ENCODE data around the gene NTN4. TPM values are rescaled to one million over a fixed set of nuclear protein-coding genes. Genes with fewer than 3 reads are reported as not detected.

Gene NTN4
- polyA plus RNA-seq, 1 of the 3 experiments (the other 2 are of a cell fraction) = 0.08 TPM

GRCh38 chr12:95804291-95804690 is 13.7 kb upstream of the NTN4 start:
- Histone ChIP-seq H3K79me2 (ENCODE audit: insufficient read depth) (no peaks in the 10 kb centered on the region), H4K20me1 (ENCODE audit: insufficient read depth) (no peaks in the 10 kb centered on the region), H3K9me2 (no peaks in the 10 kb centered on the region), H3K27me3 (ENCODE audit: insufficient read depth) (no peaks in the 10 kb centered on the region), H3K4me2 (no peak overlapping the region), H3K9me3 (0 out of 2 replicates have a peak, but pooled peaks cover 3% of the 10 kb centered on the region), H3F3A (replicated peaks; ENCODE audit: insufficient read depth) (peaks cover 16% of the 10 kb centered on the region), H3K9ac (no peak overlapping the region), H3K27ac (ENCODE audit: low read depth in 2 of 2, low read length in 1 of 2) (no peak overlapping the region), H3K4me3 (ENCODE audit: low read depth in 2 of 2, low read length in 1 of 2) (no peak overlapping the region), H2AFZ (ENCODE audit: low read depth) (no peak overlapping the region), H3K4me1 (ENCODE audit: control insufficient read depth in 1 of 2, insufficient read depth in 2 of 2, low read depth in 1 of 2, low read length in 1 of 2) (peaks cover 0 to 13% of the 10 kb centered on the region in 2 experiments; a peak in 2 of 4 replicates), H3K36me3 (replicated peaks in 1 of 2; ENCODE audit: control insufficient read depth in 1 of 2, insufficient read depth in 2 of 2, low read length in 1 of 2) (no peaks in the 10 kb centered on the region)
- POLR2A ChIA-PET = no interaction called here
- WGBS (ENCODE audit: low lambda C conversion rate) = 41% methylated on average over 3 of the region's 3 CpGs
- DNase-seq = no peak
- TF ChIP-seq POLR2AphosphoS5 (IDR thresholded peaks at IDR 0.05; ENCODE audit: low read depth, low read length) (no peak), EZH2phosphoT487 (IDR thresholded peaks at IDR 0.05; ENCODE audit: borderline replicate concordance, low read depth) (no peak), NRF1 (IDR thresholded peaks at IDR 0.05; ENCODE audit: low read depth, low read length) (no peak), RFX5 (IDR thresholded peaks at IDR 0.05; ENCODE audit: low read length) (no peak), SMC3 (IDR thresholded peaks at IDR 0.05; ENCODE audit: low read depth, low read length) (no peak)
- CTCF ChIA-PET = no interaction called here

DNA sequence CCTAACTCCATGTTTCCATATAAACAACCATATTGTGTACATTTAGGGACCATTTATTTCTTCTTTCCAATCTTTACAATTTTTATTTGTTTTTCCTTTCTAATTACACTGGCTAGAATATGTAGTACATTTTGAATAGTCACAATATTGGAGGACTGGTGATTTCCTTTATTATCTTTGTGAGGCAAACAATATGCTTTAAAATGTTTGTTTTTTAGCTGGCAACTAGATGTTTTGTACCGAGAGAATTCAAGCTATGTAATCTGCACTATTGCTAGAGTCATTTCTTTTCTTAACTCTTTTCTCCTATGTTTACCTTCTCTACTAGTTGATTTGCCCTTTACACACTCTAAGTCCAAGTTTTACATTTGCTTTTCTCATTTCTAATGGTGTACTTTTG is 13.3 kb upstream of the NTN4 start:
- Histone ChIP-seq H3K4me2 (no peak overlapping the region), H2AFZ (ENCODE audit: low read depth) (no peak overlapping the region), H3K9ac (no peak overlapping the region), H3K9me2 (no peaks in the 10 kb centered on the region), H3K9me3 (0 out of 2 replicates have a peak, but pooled peaks cover 3% of the 10 kb centered on the region), H3F3A (replicated peaks; ENCODE audit: insufficient read depth) (peaks cover 16% of the 10 kb centered on the region), H3K27me3 (ENCODE audit: insufficient read depth) (no peaks in the 10 kb centered on the region), H3K79me2 (ENCODE audit: insufficient read depth) (no peaks in the 10 kb centered on the region), H3K4me1 (ENCODE audit: control insufficient read depth in 1 of 2, insufficient read depth in 2 of 2, low read depth in 1 of 2, low read length in 1 of 2) (peaks cover 0 to 11% of the 10 kb centered on the region in 2 experiments; a peak in 2 of 4 replicates), H3K27ac (ENCODE audit: low read depth in 2 of 2, low read length in 1 of 2) (no peak overlapping the region), H4K20me1 (ENCODE audit: insufficient read depth) (no peaks in the 10 kb centered on the region), H3K4me3 (ENCODE audit: low read depth in 2 of 2, low read length in 1 of 2) (no peak overlapping the region), H3K36me3 (replicated peaks in 1 of 2; ENCODE audit: control insufficient read depth in 1 of 2, insufficient read depth in 2 of 2, low read length in 1 of 2) (no peaks in the 10 kb centered on the region)
- POLR2A ChIA-PET = no interaction called here
- CTCF ChIA-PET = no interaction called here
- TF ChIP-seq SIN3A (IDR thresholded peaks at IDR 0.05; ENCODE audit: borderline replicate concordance, low read depth, low read length) = no peak
- TF ChIP-seq, protein P1, sequence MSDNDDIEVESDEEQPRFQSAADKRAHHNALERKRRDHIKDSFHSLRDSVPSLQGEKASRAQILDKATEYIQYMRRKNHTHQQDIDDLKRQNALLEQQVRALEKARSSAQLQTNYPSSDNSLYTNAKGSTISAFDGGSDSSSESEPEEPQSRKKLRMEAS (IDR thresholded peaks at IDR 0.05; ENCODE audit: low read depth) = no peak
- TF ChIP-seq EP300 (IDR thresholded peaks at IDR 0.05; ENCODE audit: borderline replicate concordance in 1 of 2, low read depth in 1 of 2, low read length in 1 of 2) = no peak
- TF ChIP-seq SMC3 (IDR thresholded peaks at IDR 0.05; ENCODE audit: low read depth, low read length) = no peak
- TF ChIP-seq, protein P2, sequence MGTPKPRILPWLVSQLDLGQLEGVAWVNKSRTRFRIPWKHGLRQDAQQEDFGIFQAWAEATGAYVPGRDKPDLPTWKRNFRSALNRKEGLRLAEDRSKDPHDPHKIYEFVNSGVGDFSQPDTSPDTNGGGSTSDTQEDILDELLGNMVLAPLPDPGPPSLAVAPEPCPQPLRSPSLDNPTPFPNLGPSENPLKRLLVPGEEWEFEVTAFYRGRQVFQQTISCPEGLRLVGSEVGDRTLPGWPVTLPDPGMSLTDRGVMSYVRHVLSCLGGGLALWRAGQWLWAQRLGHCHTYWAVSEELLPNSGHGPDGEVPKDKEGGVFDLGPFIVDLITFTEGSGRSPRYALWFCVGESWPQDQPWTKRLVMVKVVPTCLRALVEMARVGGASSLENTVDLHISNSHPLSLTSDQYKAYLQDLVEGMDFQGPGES (IDR thresholded peaks at IDR 0.05; ENCODE audit: low read depth, low read length) = no peak
- TF ChIP-seq RXRA (IDR thresholded peaks at IDR 0.05; ENCODE audit: borderline replicate concordance, low read depth) = no peak
- no peak for TF ChIP-seq RCOR1 (IDR thresholded peaks at IDR 0.05; ENCODE audit: low read length)
- no peak for TF ChIP-seq RFX5 (IDR thresholded peaks at IDR 0.05; ENCODE audit: low read length)
- TF ChIP-seq EZH2phosphoT487 (IDR thresholded peaks at IDR 0.05; ENCODE audit: borderline replicate concordance, low read depth) = no peak
- no peak for TF ChIP-seq NFIC (IDR thresholded peaks at IDR 0.05; ENCODE audit: borderline replicate concordance)
- TF ChIP-seq GABPA (IDR thresholded peaks at IDR 0.05; ENCODE audit: low read depth) = no peak
- no peak for TF ChIP-seq MXI1 (IDR thresholded peaks at IDR 0.05; ENCODE audit: low read depth, low read length)
- TF ChIP-seq, protein P3, sequence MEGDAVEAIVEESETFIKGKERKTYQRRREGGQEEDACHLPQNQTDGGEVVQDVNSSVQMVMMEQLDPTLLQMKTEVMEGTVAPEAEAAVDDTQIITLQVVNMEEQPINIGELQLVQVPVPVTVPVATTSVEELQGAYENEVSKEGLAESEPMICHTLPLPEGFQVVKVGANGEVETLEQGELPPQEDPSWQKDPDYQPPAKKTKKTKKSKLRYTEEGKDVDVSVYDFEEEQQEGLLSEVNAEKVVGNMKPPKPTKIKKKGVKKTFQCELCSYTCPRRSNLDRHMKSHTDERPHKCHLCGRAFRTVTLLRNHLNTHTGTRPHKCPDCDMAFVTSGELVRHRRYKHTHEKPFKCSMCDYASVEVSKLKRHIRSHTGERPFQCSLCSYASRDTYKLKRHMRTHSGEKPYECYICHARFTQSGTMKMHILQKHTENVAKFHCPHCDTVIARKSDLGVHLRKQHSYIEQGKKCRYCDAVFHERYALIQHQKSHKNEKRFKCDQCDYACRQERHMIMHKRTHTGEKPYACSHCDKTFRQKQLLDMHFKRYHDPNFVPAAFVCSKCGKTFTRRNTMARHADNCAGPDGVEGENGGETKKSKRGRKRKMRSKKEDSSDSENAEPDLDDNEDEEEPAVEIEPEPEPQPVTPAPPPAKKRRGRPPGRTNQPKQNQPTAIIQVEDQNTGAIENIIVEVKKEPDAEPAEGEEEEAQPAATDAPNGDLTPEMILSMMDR (IDR thresholded peaks at IDR 0.05) = no peak
- TF ChIP-seq GATA2 (CRISPR knock-in tag; IDR thresholded peaks at IDR 0.05) = no peak
- TF ChIP-seq RAD21 (IDR thresholded peaks at IDR 0.05; ENCODE audit: low read length) = no peak
- no peak for TF ChIP-seq POLR2AphosphoS5 (IDR thresholded peaks at IDR 0.05; ENCODE audit: low read depth, low read length)
- no peak for DNase-seq
- 53% methylated on average over 1 of the region's 1 CpG for WGBS (ENCODE audit: low lambda C conversion rate)
